Cerebellar cortex (tissue), 1 donor: ENCODE results near the gene RPTOR.

ENCODE experiments used
- DNase-seq: peaks from one replicate; pipeline ENCODE4 v3.0.0-alpha.2; 2015; ENCODE audit warnings: low spot score

RPTOR gene

GRCh38 chr17:80913928-80914821, 369.5 kb downstream of the RPTOR start:
- no peak for DNase-seq

GRCh38 chr17:80916246-80916645, 371.6 kb downstream of the RPTOR start:
- no peak for DNase-seq

- DNase-seq = no peak
Observed at GRCh38 chr17:80917716-80918560, 373.3 kb downstream of the RPTOR start.

DNA sequence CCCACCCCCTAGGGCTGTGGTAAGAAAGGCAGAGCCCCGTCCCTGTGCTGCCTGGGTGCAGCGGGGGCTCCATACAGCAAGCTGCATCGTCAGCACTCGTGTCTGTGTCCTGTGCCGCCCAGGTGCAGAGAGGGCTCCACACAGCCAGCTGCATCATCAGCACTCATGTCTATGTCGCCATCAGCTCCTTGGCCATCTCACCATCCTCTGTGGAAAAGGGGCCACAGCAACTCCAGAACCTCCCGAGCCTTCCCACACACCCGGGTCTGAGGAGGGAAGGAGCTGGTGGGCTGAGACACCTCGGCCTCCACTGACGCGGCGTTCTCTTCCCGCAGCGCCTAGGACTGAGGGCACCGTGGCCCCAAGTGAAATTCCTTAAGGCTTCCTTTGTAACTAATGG, 374.1 kb downstream of the RPTOR start:
- no peak for DNase-seq

DNA sequence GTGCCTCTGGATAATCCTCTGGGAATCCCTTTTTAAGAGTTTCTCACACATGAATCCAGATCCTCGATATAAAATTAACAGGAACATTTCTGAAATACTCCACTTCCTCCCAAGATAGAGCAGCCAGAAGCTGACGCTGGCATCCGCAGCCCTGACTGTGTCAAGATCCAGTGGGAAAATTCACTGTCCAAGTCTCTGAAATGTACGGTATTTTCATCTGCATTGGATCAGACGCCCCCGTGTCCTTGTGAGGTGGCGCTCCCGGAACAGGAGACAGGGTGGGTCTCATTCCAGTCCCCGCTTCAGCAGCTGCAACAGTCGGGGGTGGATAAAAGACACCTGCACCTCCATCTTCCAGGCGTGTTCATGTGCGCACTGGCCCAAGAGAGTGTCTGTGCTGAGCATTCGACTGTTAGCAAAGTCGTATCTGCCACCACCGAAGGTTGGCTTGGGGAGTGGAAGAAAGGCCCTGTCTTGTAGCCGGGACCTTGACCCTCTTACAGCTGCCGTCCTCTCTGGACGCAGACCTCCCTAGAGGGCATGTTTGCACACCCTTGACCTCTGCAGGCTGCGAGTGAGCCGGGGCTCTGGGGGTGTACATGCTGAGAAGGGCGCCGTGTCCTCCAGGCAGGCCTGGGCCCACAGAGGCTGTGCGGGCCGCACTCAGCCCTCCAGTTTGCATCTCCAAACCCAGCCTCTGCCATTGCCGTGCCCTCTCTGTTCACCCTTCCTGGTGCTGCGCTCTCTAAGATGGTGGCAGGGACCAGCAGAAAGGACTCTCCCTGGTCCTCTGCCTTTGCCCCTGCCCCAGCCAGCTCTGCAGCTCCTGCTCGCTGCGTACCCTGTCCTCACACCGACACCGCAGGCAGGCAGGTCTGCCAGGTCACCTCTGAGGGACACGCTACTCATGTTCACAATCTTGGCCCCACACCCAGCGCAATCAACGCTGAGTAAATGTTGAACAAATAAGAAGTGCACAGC, 375.0 kb downstream of the RPTOR start:
- DNase-seq = no peak

GRCh38 chr17:80920441-80920840, 375.8 kb downstream of the RPTOR start:
- DNase-seq = no peak

- no peak for DNase-seq
Observed at GRCh38 chr17:80921159-80921558, 376.5 kb downstream of the RPTOR start.

GRCh38 chr17:80921741-80922579, 377.3 kb downstream of the RPTOR start:
- no peak for DNase-seq

DNA sequence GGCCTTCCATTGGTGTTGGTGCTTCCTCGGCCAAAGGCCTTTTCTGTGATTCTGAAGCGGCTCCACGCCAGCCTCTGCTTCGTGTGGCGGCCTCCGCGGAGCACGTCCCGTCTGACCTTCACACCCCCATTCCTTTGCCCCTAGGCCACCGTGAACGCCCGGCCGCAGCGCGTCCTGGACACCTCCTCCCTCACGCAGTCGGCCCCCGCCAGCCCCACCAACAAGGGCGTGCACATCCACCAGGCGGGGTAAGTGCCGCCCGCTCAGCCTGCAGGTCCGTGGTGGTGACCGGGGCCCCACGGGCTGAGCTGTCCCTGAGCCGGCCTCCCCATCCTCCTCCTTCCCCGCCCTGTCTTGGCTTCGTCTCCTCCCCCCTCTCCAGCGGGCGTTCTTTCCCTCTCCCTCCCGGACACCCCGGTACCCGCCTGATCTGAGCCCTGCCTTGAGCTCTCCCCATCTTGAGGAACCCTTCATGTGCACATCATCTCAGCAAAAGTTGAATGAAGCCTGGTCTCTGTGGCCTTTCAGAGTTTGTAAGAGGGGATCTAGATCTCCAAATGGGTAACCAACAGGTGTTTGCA, 378.0 kb downstream of the RPTOR start:
- DNase-seq = no peak

DNA sequence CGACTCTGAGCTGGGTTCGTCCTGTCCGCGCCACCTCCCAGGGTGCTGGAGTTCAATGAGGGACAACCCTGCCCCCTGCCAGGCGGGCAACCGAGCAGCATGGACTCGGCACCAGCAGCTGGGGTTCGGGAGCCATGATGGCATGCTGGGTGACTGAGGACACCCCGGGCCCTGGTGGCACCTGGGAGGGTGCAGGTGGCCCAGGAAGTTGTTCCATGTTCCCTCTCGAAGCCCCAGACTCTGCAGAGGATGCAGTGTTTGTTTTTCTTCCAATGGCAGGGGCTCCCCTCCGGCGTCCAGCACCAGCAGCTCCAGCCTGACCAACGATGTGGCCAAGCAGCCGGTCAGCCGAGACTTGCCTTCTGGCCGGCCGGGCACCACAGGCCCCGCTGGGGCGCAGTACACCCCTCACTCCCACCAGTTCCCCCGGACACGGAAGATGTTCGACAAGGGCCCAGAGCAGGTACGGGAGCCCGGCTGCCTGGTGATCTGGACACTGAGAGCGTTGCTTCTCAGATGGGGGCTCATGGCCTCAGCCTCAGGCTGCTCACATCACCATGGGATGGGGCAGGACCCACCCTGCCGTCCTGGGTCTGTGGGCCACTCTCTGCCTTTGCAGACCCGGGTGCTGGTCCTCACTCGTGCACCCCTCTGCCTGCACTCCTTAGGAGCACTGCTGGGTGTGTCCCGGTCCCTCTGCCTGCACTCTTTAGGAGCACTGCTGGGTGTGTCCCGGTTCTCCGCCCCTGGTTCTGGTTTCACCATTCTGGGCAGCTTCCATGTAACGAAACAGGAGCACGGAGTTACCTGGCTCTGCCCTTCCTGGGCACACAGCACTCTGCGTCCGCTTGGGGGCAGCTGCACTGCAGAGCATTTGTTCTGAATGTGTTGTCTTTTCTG, 378.8 kb downstream of the RPTOR start:
- no peak for DNase-seq

DNA sequence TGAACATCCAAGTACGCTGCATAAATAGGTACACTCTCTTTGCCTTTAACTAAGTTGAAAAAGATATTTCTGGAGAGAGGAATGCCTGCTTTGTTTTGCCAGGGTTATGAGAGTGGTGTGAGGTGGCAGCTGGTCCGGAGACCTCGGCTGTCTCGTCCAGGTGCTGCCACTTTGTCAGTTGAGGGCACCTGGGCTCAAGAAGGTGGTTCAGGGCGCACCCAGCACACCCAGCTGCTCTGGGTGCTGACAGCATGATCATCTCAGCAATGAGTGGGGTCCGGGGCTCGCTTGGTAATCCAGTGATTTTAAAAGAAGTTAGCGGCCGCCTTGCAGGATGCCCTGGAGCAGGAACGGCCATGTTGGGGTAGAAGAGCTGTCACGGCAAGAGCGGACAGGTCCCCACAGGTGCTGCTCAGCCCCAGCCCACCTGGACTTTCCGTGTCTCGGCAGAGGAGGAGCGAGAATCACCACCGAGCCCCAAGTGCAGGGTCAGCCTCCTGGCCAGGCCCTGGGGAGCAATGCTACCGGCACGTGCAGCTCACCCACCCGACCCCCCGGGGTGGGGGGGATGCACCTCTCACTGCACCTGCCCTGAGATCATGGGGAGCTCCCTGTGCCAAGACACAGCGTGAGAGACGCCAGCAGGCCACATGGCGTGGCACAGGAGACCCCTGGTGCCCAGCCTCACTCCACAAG, 379.6 kb downstream of the RPTOR start:
- no peak for DNase-seq

- no peak for DNase-seq
Observed at GRCh38 chr17:80924807-80925610, 380.4 kb downstream of the RPTOR start.

GRCh38 chr17:80925688-80926335, 381.2 kb downstream of the RPTOR start:
- no peak for DNase-seq

- DNase-seq = no peak
Observed at GRCh38 chr17:80926591-80927250, 382.1 kb downstream of the RPTOR start.

DNA sequence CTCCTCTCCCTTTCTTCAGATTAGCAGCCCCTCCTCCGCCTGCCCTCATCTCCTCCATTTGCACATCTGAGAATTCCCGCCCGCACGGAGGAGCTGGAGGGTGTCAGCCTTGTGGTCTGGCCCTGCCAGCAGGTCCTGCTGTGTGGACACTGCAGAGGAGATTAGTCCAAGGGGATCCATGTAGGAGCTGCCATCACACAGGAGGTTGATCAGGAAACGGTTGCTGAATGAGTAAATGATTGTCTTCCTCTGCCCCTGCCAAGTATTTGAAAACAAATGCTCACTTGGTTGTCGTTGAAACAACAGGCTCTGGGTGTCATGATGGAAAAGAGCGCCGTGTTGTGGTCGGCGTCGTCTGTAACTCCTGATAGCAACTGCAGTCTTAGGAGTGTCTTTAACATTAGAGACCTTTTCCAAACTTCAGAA, 383.2 kb downstream of the RPTOR start:
- no peak for DNase-seq

DNA sequence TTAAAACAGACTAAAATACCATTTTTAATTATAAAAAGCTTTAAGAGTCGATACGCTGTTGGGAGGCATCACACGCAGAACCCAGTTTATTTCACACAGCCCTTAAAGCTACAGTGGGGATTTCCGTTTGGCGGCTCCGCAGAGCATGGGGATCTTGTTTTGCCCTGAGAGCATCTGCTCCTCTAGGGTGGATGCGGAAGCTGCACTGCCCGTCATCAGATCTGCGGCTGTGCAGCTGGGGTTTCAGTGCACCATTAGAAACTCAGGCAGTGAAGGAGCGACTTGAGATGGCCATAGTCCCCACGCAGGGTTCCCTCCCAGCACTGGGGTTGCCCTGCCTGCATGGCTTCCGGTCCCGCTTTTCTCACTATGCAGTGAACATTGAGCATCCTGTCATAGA, 384.8 kb downstream of the RPTOR start:
- DNase-seq = no peak
